ENCODE measurements around the gene NAV2.

NAV2 gene

DNA sequence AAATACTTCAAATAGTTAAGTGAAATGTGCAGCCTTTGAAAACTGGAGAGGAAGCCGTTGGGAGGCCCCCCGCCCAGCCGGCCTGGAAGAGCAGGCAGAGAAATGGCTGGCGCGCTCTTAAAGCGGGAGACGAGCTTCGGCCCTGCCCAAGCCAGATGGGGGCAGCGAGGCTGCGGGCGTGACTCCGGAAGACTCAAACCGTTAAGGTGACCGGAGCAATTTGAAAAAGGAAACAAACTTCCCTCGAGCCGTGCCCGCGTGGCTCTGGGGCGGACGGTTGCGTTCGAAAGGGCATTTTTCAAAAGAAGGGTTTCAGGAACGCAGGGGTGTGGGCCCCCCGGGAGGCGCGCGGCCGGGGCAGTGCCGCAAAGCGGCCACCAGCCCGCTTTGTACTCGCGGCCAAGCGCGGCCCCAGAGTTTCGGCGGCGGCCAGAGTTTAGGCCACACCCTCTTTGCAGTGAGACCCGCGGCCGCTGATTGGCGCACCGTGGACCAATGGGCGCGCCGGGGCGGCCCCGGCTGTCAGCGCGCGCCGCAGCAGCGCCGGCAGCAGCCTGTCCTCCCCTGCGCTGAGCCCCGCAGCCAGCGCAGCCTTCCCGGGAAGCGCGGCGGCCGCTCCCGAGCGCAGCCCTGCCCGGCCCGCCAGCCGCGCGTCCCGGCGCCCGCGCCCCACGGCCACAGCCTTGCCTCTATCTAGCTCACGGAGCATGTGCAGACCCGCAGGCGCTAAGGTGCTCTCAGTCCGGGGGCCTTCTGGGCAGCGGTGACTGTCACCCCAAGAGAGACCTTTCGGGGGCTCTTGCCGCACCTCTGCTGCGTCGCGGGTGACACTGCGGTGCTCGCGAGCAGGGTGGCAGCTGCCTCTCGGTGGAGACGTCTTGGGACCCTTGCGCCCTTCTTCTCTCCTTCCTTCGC lies at the start of gene NAV2:
TSS of gene NAV2 (plus strand) at position 557 of the 915 bp plus-strand sequence. CDS start 859 bp downstream, outside the sequence.
- no peak for DNase-seq

- no peak for DNase-seq
These were observed 49.4 kb upstream of the NAV2 start for GRCh38 chr11:19663206-19663605.

GRCh38 chr11:19664886-19665548 lies 47.6 kb upstream of the NAV2 start:
- no peak for DNase-seq

DNA sequence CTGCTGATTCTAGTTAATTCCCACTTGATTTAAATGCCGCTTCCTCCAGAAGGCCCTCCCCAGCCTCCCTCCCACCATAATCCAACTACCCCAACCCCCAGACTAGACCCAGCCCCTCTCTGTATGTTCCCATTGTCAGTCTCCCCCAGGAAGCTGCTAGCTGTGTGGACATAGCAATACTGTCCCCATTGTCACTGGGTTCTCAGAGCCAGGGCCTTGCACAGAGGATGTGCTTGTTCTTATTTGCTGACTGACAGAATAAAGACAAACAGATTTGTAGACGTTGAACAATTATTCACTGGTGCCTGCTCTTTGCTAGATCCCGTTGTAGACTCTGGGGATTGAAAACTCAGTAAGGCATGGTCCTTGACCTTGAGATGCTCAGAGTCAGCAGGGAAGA lies 45.7 kb upstream of the NAV2 start:
- no peak for DNase-seq

GRCh38 chr11:19669511-19669910 lies 43.1 kb upstream of the NAV2 start:
- no peak for DNase-seq

GRCh38 chr11:19670030-19670791 lies 42.4 kb upstream of the NAV2 start:
- no peak for DNase-seq

GRCh38 chr11:19672586-19673206 lies 39.9 kb upstream of the NAV2 start:
- DNase-seq = no peak

GRCh38 chr11:19673924-19674729 lies 38.5 kb upstream of the NAV2 start:
- DNase-seq = no peak

- DNase-seq = no peak
These were observed 37.8 kb upstream of the NAV2 start for GRCh38 chr11:19674836-19675235.

DNA sequence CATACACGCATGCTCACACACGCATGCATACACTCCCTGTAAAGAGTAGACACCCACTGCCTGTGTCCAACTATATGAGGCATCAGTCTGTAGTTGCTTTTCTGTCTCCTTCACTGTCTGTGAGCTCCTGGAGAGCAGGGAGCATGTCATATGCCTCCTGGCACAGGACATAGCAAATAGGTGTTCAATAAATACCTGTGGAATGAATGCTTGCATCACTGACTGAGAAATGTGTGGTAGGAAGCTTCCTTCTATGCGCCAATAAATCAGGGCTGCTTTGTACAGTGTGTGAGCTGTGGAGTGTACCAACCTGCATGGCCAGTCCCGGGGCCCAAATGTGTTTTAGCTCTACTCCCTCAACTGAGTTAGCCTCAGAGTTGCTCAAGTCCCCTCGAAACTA lies 37.2 kb upstream of the NAV2 start:
- no peak for DNase-seq

- no peak for DNase-seq
These were observed 35.9 kb upstream of the NAV2 start for GRCh38 chr11:19676475-19677380.

DNA sequence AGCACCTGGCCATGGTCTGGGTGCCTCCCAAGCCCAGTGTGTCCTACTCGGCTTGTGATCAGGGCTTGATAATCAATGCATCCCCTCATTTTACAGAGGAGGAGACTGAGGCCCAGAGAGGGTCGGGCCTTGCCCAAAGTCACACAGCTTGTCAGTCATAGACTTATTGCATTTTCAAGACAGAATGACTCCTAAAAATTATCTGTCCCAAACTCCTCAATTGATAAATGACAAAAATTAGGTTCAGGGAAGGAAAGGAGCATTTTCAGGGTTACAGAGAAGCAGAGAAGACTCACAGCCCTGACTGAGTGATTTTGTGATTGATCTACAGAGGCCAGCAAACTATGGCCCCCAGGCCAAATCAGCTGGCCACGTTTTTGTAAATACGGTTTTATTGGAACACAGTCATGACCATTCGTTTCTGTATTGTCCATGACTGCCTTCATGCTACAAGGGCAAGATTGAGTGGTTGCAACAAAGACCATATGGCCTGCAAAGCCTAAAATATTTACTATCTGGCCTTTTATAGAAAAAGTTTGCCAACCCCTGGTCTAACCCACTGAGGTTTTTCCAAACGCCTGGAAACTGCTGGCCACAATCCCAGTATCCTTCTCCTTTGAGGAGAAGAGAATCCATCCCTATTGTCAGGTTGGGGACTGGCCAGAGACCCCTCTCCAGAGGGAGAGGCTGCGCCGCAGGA lies 35.1 kb upstream of the NAV2 start:
- no peak for DNase-seq

- DNase-seq = no peak
These were observed 32.4 kb upstream of the NAV2 start for GRCh38 chr11:19679952-19680828.

DNA sequence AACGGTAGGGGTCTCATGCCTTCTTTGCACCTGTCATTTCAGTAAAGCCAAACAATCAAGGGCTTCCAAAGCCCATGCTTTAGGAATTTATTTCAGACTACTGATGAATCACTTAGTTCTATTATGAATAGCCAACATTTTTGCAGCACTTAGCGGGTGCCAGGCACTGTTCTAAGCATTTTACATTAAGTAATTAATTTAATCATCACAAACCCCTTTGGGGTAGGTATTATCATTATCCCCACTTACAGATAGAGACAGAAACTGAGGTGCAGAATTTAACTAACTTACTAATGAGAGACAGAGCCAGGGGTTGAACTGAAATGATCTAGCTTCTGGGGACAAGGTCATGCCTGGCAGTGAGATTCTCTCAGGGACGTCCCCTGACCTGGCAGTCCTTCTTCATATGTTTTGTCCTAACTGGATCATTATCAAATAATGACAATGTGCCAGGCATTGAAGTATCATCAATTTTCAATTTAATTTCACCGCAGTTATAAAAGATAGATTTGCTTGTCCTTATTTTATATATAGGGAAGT lies 31.7 kb upstream of the NAV2 start:
- no peak for DNase-seq

DNA sequence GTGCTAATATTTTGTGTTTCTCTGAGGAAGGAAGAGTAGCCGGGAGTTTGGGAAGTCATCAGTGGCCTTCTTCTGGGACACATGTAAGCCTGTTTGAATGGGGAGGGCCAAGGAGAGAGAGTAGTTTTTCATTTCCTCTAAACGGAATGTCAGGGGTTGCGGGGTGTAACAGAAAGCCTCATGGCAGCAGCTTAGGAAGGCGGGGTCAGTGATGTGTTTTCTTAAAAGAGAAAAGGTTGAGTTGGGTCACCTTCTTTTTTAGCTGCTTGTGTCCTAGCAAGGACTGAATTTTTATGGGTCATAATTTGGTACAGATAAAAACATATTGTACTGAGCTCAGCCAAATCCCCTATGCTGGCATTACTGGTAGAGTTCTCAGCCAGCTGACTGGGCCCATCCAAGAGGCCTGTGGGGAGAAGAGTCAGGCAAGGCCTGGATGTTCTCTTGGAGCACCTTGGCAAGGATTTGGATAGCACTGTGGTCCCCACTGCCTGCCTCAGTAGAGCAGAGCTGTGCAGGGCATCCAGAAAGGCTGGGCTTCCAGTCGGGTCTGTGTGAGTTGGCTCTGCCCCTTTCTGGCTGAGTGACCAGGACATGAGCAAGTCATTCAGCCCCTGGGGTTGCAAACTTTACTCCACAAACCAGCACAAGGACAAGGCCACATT lies 29.4 kb upstream of the NAV2 start:
- no peak for DNase-seq

- no peak for DNase-seq
These were observed 28.7 kb upstream of the NAV2 start for GRCh38 chr11:19683862-19684491.

GRCh38 chr11:19686234-19686633 lies 26.4 kb upstream of the NAV2 start:
- no peak for DNase-seq

DNA sequence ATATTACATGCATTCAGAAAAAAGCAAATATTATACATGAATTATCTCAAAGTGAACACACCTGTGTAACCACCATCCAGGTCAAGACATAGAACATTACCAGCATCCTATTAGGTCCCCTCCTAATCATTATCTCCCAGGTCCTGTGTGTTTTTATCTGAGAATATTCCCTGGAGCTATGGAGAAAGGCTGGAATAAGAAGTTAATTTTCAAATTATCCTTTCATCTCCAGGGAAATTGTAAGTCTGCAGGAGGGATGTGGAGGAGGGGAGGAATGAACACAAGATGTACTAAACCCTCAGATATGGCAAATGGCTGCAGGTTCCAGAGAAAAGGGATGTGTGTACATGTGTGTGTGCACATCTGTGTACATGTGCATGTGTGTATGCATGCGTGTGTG lies 25.2 kb upstream of the NAV2 start:
- no peak for DNase-seq

Measured in SIG-M5 (cell line).